GM12891 (cell line): ENCODE results near the gene UCK2.

Source experiments
- DNase-seq: peaks from one replicate; pipeline ENCODE4 v3.0.0; 2011; ENCODE audit warnings: low spot score; ENCODE audit not compliant: insufficient read length
- FAIRE-seq: peaks from 2 replicates; lab custom pipeline; 2011; peaks lifted over from hg19 to GRCh38; lab: Jason Lieb, UNC
- PAX5 ChIP-seq: IDR thresholded peaks from 2 replicates; pipeline ENCODE4 v1.6.1; 2011; ENCODE audit warnings: low read length, moderate library complexity, mild to moderate bottlenecking; ENCODE audit not compliant: insufficient read depth, severe bottlenecking
- POLR2A ChIP-seq: IDR thresholded peaks from 2 replicates; pipeline ENCODE4 v1.6.1; 2011; ENCODE audit warnings: low read depth, low read length, control low read depth
- POLR2AphosphoS5 ChIP-seq: IDR thresholded peaks from 2 replicates; pipeline ENCODE4 v1.6.1; 2011; ENCODE audit warnings: low read depth, low read length, control low read depth
- POU2F2 ChIP-seq: IDR thresholded peaks from 2 replicates; pipeline ENCODE4 v1.6.1; 2011; ENCODE audit warnings: low read depth, mild to moderate bottlenecking, control low read depth, low read length, moderate library complexity
- SPI1 ChIP-seq: IDR thresholded peaks from 2 replicates; pipeline ENCODE4 v1.6.1; 2011; ENCODE audit warnings: low read depth, low read length, control low read depth
- TAF1 ChIP-seq: IDR thresholded peaks from 2 replicates; pipeline ENCODE4 v1.6.1; 2011; ENCODE audit warnings: low read depth, low read length, control low read depth

Gene UCK2

GRCh38 chr1:165877940-165878556 lies 50.6 kb downstream of the UCK2 start:
- TF ChIP-seq POLR2AphosphoS5, result no peak
- no peak for TF ChIP-seq POU2F2
- no peak for TF ChIP-seq PAX5
- peak; percentile 99 for TF ChIP-seq SPI1
- FAIRE-seq (peak; percentile 69), DNase-seq (no peak)

- no peak for FAIRE-seq
- TF ChIP-seq PAX5, result no peak
- no peak for TF ChIP-seq POLR2AphosphoS5
- no peak for TF ChIP-seq SPI1
- TF ChIP-seq TAF1, result no peak
- no peak for TF ChIP-seq POLR2A
- no peak for TF ChIP-seq POU2F2
- DNase-seq, result no peak
These were observed 52.5 kb downstream of the UCK2 start for GRCh38 chr1:165879946-165880345.

GRCh38 chr1:165880993-165881392 lies 53.6 kb downstream of the UCK2 start:
- DNase-seq (no peak), FAIRE-seq (no peak)
- TF ChIP-seq POLR2A (no peak), POLR2AphosphoS5 (no peak), TAF1 (no peak), POU2F2 (no peak), SPI1 (no peak), PAX5 (no peak)

GRCh38 chr1:165882168-165882837 lies 54.9 kb downstream of the UCK2 start:
- FAIRE-seq, result no peak
- TF ChIP-seq SPI1 (peak; percentile 34; the same call in 1 of the 2 replicates), POLR2AphosphoS5 (no peak)
- no peak for DNase-seq

GRCh38 chr1:165883056-165883455 lies 55.6 kb downstream of the UCK2 start:
- peak; percentile 25; the same call in 1 of the 2 replicates for TF ChIP-seq SPI1
- no peak for TF ChIP-seq POLR2A
- FAIRE-seq, result peak; percentile 35
- no peak for DNase-seq

GRCh38 chr1:165884009-165884689 lies 56.7 kb downstream of the UCK2 start:
- no peak for TF ChIP-seq SPI1
- no peak for TF ChIP-seq TAF1
- TF ChIP-seq POU2F2, result no peak
- TF ChIP-seq PAX5, result no peak
- TF ChIP-seq POLR2AphosphoS5, result no peak
- DNase-seq, result no peak
- no peak for FAIRE-seq

- no peak for FAIRE-seq
- DNase-seq, result no peak
- TF ChIP-seq POU2F2 (no peak), POLR2AphosphoS5 (no peak), SPI1 (0 out of 2 replicates have a peak, but pooled peaks have one; percentile 8)
These were observed 57.4 kb downstream of the UCK2 start for GRCh38 chr1:165884690-165885304.

GRCh38 chr1:165885305-165885694 lies 57.9 kb downstream of the UCK2 start:
- FAIRE-seq (no peak), DNase-seq (no peak)
- TF ChIP-seq POLR2AphosphoS5, result no peak
- TF ChIP-seq SPI1, result no peak
- TF ChIP-seq POLR2A, result no peak
- TF ChIP-seq PAX5, result no peak
- TF ChIP-seq TAF1, result no peak
- TF ChIP-seq POU2F2, result no peak

GRCh38 chr1:165886193-165886592 lies 58.8 kb downstream of the UCK2 start:
- TF ChIP-seq POU2F2 (no peak), SPI1 (no peak), POLR2AphosphoS5 (no peak), POLR2A (no peak), PAX5 (no peak), TAF1 (no peak)
- DNase-seq (no peak), FAIRE-seq (no peak)

- no peak for FAIRE-seq
- no peak for TF ChIP-seq PAX5
- no peak for TF ChIP-seq POLR2AphosphoS5
- TF ChIP-seq SPI1, result no peak
- no peak for TF ChIP-seq POLR2A
These were observed 59.6 kb downstream of the UCK2 start for GRCh38 chr1:165886983-165887382.

More at GRCh38 chr1:165886983-165887382, 59.6 kb downstream of the UCK2 start:
- no peak for DNase-seq
